Astrocyte (in vitro differentiated cells and primary cell): Measurements from ENCODE around the gene SGK1.

Experiments used
- EZH2 ChIP-seq: IDR thresholded peaks from 2 replicates; pipeline ENCODE4 v1.6.1; 2012; ENCODE audit warnings: mild to moderate bottlenecking, low read length, inconsistent platforms; ENCODE audit not compliant: insufficient read depth
- TF ChIP-seq, protein P1 (sequence below): IDR thresholded peaks from 2 replicates; pipeline ENCODE4 v1.5.1; 2011; ENCODE audit warnings: low read depth, mild to moderate bottlenecking, inconsistent platforms, low read length, moderate library complexity; ENCODE audit not compliant: insufficient read depth

GRCh38 chr6:134176264-134176975 is 141.5 kb downstream of the SGK1 start:
- TF ChIP-seq, protein P1, sequence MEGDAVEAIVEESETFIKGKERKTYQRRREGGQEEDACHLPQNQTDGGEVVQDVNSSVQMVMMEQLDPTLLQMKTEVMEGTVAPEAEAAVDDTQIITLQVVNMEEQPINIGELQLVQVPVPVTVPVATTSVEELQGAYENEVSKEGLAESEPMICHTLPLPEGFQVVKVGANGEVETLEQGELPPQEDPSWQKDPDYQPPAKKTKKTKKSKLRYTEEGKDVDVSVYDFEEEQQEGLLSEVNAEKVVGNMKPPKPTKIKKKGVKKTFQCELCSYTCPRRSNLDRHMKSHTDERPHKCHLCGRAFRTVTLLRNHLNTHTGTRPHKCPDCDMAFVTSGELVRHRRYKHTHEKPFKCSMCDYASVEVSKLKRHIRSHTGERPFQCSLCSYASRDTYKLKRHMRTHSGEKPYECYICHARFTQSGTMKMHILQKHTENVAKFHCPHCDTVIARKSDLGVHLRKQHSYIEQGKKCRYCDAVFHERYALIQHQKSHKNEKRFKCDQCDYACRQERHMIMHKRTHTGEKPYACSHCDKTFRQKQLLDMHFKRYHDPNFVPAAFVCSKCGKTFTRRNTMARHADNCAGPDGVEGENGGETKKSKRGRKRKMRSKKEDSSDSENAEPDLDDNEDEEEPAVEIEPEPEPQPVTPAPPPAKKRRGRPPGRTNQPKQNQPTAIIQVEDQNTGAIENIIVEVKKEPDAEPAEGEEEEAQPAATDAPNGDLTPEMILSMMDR = no peak
- TF ChIP-seq EZH2 = no peak
